ENCODE data around the gene FBXO34.

GRCh38 chr14:55340482-55340881 lies 69.3 kb downstream of the FBXO34 start:
- no peak for TF ChIP-seq POLR2A (IDR thresholded peaks at IDR 0.05; ENCODE audit: low read length)
- TF ChIP-seq GATA1 (IDR thresholded peaks at IDR 0.05; ENCODE audit: low read depth, low read length): no peak

All from erythroblast (primary cell).